ENCODE data around the gene BARX1.

Gene BARX1

GRCh38 chr9:93917121-93917853, 37.9 kb downstream of the BARX1 start:
- H3K4me3 ChIP-seq (ENCODE audit: low read depth, low read length), result no peak overlapping the region
- TF ChIP-seq CTCF (IDR thresholded peaks at IDR 0.05; ENCODE audit: control insufficient read depth, extremely low read depth, insufficient read depth), result no peak
- no peak for DNase-seq (ENCODE audit: low read depth)

GRCh38 chr9:93916358-93916757, 38.8 kb downstream of the BARX1 start:
- DNase-seq (ENCODE audit: low read depth), result no peak
- no peak for TF ChIP-seq CTCF (IDR thresholded peaks at IDR 0.05; ENCODE audit: control insufficient read depth, extremely low read depth, insufficient read depth)
- no peak overlapping the region for H3K4me3 ChIP-seq (ENCODE audit: low read depth, low read length)

- no peak for TF ChIP-seq CTCF (IDR thresholded peaks at IDR 0.05; ENCODE audit: control insufficient read depth, extremely low read depth, insufficient read depth)
- H3K4me3 ChIP-seq (ENCODE audit: low read depth, low read length), result no peak overlapping the region
- no peak for DNase-seq (ENCODE audit: low read depth)
These were observed 43.2 kb downstream of the BARX1 start for GRCh38 chr9:93911801-93912554.

- no peak for TF ChIP-seq CTCF (IDR thresholded peaks at IDR 0.05; ENCODE audit: control insufficient read depth, extremely low read depth, insufficient read depth)
- no peak for DNase-seq (ENCODE audit: low read depth)
- H3K4me3 ChIP-seq (ENCODE audit: low read depth, low read length), result no peak overlapping the region
These were observed 43.9 kb downstream of the BARX1 start for GRCh38 chr9:93911136-93911745.

GRCh38 chr9:93910598-93910997, 44.6 kb downstream of the BARX1 start:
- DNase-seq (ENCODE audit: low read depth), result no peak
- no peak overlapping the region for H3K4me3 ChIP-seq (ENCODE audit: low read depth, low read length)
- TF ChIP-seq CTCF (IDR thresholded peaks at IDR 0.05; ENCODE audit: control insufficient read depth, extremely low read depth, insufficient read depth), result no peak

- H3K4me3 ChIP-seq (ENCODE audit: low read depth, low read length), result no peak overlapping the region
- TF ChIP-seq CTCF (IDR thresholded peaks at IDR 0.05; ENCODE audit: control insufficient read depth, extremely low read depth, insufficient read depth), result no peak
- DNase-seq (ENCODE audit: low read depth), result no peak
These were observed 45.0 kb downstream of the BARX1 start for GRCh38 chr9:93910196-93910595.

Measured in LNCaP clone FGC (cell line).